HFFc6 (cell line): ENCODE measurements around the gene CARD10. TPM values are rescaled to one million over a fixed set of nuclear protein-coding genes. Genes with fewer than 3 reads are reported as not detected.

Experiments
- DNase-seq: peaks from one replicate; pipeline ENCODE4 v3.0.0-alpha.2; 2018
- H3K27ac Mint-ChIP-seq: 2 replicates; pipeline ENCODE4 v1.8.0; 2020; ENCODE audit warnings: mild to moderate bottlenecking, mixed read lengths
- H3K27me3 Mint-ChIP-seq: 2 replicates; pipeline ENCODE4 v1.8.0; 2021; ENCODE audit warnings: mild to moderate bottlenecking, moderate library complexity, mixed read lengths; ENCODE audit not compliant: insufficient read depth
- H3K36me3 Mint-ChIP-seq: 2 replicates; pipeline ENCODE4 v1.8.0; 2021; ENCODE audit warnings: low read depth, mixed read lengths
- H3K4me1 Mint-ChIP-seq: 2 replicates; pipeline ENCODE4 v1.8.0; 2020; ENCODE audit warnings: low read depth, mixed read lengths
- H3K4me3 Mint-ChIP-seq: 2 replicates; pipeline ENCODE4 v1.8.0; 2020; ENCODE audit warnings: mild to moderate bottlenecking, moderate library complexity, mixed read lengths
- H3K9me3 Mint-ChIP-seq: 2 replicates; pipeline ENCODE4 v1.8.0; 2020; ENCODE audit warnings: mild to moderate bottlenecking, mixed read lengths
- total RNA-seq, 6 experiments: library from RNA; stranded (reverse); fragmentation: NEBNext Ultra II Directional; extraction: Animal tissue kit (Norgen Biotek cat#: 25700); gene quantifications; 2 replicates in 1 of 6; 3 replicates in 5 of 6; pipeline ENCODE4 v1.2.3, GENCODE V29; 2021
- TF ChIP-seq, protein P1 (sequence below): fragments of 200-600 bp; sonication (generic); IDR thresholded peaks from 2 replicates; pipeline ENCODE4 v1.5.0; 2021; ENCODE audit warnings: antibody characterized with exemption, mild to moderate bottlenecking

Gene CARD10
- total RNA-seq, 6 experiments from 2014 or later = 4.4 to 5.6 (median 4.8) TPM

DNA sequence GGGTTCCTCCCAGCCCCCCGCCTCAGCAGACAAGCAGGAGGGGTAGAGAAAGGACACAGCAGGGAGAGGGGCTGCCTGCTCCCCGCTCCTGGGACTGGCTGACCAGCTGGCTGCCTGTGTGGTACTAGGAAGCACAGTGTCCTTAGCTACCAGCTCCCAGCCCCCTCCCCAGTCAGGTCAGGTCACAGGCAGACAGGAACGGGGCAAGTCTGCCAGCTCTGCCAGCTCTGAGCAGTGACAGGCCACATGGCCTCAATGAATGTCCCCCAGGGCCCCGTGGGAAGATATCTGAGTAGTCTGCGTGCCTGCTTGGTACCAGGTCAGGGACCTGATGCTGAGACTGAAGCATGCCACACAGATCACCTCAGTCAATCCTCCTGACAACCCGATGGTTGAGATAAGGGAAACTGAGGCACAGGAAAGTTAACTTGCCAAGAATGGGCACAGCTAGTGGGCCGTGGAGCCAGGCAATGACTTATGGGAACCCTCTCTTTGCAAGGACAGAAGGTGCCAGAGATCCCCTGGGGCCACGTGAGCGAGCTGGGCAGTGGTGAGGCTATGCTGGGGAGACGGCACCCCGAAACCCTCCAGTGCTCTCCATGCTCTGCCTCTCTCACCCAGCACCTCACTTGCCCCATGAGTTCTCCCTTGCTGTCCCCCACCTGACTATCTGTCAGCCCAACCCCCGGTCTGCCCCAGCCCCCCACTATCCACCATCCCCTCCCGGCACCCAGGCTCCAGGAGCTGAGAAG lies 19.2 kb downstream of the CARD10 start:
- DNase-seq = no peak
- Mint-ChIP-seq H3K27ac (no peak overlapping the region), H3K36me3 (peaks cover 4% of the 10 kb centered on the region; the same call in 1 of the 2 replicates), H3K4me3 (no peak overlapping the region), H3K4me1 (peaks cover 35% of the 10 kb centered on the region), H3K9me3 (no peaks in the 10 kb centered on the region), H3K27me3 (no peaks in the 10 kb centered on the region; the same call in 1 of the 2 replicates)
- TF ChIP-seq, protein P1, sequence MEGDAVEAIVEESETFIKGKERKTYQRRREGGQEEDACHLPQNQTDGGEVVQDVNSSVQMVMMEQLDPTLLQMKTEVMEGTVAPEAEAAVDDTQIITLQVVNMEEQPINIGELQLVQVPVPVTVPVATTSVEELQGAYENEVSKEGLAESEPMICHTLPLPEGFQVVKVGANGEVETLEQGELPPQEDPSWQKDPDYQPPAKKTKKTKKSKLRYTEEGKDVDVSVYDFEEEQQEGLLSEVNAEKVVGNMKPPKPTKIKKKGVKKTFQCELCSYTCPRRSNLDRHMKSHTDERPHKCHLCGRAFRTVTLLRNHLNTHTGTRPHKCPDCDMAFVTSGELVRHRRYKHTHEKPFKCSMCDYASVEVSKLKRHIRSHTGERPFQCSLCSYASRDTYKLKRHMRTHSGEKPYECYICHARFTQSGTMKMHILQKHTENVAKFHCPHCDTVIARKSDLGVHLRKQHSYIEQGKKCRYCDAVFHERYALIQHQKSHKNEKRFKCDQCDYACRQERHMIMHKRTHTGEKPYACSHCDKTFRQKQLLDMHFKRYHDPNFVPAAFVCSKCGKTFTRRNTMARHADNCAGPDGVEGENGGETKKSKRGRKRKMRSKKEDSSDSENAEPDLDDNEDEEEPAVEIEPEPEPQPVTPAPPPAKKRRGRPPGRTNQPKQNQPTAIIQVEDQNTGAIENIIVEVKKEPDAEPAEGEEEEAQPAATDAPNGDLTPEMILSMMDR = no peak

DNA sequence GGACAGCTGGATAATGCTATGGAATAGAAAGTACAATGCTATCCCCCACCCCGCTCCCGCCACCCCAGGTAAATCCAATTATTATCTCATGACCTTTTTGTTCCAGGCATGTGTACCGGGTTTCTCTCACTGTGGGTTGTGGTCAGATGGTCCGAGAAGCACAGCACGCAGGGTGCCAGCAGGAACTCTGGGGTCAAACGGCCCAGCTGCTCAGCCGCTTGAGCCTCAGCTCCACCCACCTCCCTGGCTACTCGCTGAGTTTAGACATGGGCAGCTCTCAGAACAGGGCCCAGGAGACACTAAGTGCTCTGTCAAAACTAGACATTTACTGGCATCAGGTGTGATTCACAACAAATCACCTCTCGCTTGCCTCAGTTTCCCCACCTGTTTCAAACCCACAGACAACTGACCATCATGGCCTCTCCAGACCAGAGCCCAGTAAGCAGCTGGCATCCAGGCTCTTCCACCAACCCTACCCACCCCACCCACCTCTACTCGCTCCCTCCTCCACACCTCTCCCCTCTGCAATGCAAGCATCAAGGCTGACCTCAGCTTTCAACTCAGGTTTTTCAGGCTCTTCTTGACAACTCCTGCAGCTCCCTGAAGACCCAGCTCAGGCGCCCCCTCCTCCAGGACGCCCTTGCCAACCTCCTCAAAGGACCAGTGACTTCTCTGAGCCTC lies 20.0 kb downstream of the CARD10 start:
- no peak for DNase-seq
- no peaks in the 10 kb centered on the region for H3K9me3 Mint-ChIP-seq
- no peak overlapping the region for H3K27ac Mint-ChIP-seq
- H3K36me3 Mint-ChIP-seq = no peaks in the 10 kb centered on the region
- no peak overlapping the region for H3K4me3 Mint-ChIP-seq
- TF ChIP-seq, protein P1 = no peak
- H3K4me1 Mint-ChIP-seq = peaks cover 35% of the 10 kb centered on the region
- H3K27me3 Mint-ChIP-seq = no peaks in the 10 kb centered on the region; the same call in 1 of the 2 replicates

DNA sequence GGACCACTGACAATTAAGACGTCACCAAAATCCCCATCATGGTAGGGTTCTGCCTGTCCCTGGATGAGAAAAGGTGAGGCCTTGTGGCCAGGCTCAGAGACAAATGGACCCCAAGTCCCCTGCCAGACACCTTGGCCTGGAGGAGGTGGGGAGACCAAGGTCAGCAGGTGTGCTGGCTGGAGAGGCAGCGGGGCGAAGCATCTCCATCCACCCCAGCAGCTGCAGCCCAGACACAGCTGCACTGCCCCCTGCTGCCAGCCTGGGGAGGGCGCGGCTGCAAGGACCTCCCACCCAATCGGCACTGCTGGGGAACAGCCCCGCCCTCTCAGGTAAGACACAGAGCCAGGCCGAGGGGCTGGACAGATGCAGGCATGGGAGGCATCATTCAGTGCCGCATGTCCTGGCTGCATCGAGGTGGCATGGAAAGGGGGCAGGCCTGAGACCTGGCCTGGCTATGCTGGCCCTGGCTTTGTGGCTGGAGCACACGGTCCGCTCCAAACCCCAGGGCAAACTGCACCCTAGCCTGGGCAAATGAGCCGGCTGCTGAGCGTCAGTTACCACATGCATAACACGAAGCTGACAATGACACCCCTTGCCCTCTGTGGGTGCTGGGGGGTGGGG lies 20.8 kb downstream of the CARD10 start:
- Mint-ChIP-seq H3K4me3 (no peak overlapping the region), H3K27me3 (no peaks in the 10 kb centered on the region; the same call in 1 of the 2 replicates), H3K27ac (no peak overlapping the region), H3K9me3 (no peaks in the 10 kb centered on the region), H3K36me3 (no peaks in the 10 kb centered on the region), H3K4me1 (peaks cover 40% of the 10 kb centered on the region)
- no peak for DNase-seq
- TF ChIP-seq, protein P1 = peak; percentile 69

DNA sequence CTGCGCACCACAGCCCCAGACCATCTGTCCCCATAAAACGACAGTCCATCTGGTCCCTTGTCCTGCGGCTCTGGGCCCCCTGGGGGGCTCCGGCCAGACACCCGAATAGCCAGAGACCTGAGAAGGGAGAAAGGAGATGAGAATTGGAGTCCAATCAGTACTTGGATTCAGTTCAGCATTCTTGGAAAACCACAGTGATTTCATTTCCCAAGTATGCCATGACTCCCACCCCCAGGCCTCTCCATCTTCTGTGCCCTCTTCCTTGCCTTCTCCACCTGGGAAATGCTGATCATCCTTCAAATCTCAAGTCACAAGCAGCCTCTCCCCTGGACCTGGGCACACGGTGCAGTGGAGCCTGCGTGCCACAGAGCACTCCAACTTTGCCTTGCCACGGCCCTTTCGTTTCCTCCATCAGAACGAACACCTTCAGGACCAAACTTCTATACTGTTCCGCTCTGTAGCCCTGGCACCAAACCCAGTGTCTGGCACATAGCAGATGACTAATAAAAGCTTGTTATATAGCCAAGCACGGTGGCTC lies 22.1 kb downstream of the CARD10 start:
- Mint-ChIP-seq H3K27me3 (no peaks in the 10 kb centered on the region; the same call in 1 of the 2 replicates), H3K9me3 (no peaks in the 10 kb centered on the region), H3K36me3 (no peaks in the 10 kb centered on the region), H3K4me1 (peaks cover 46% of the 10 kb centered on the region), H3K4me3 (peak overlapping the region; percentile 44), H3K27ac (peak overlapping the region; percentile 92)
- DNase-seq = peak; percentile 93
- TF ChIP-seq, protein P1 = no peak

DNA sequence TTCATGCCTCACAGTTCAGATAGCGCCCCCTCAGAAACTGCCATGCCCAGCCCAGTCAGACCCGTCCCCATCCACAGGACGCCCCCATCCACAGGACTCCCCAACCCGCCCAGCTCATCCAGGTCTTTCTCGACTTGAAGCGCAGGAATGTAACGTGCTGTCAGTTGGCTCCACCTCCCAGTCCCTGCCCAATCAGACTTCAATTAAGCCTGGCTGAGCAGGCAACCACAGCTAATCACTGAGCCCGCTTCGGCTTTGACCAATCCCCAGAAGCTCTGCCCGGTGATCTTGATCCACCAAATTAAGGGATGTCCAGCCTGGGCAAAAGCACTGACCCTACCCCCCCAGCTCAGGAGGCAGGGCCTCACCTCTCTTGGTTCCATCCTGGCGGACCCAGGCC lies 22.6 kb downstream of the CARD10 start:
- no peaks in the 10 kb centered on the region for H3K36me3 Mint-ChIP-seq
- DNase-seq = peak; percentile 89
- TF ChIP-seq, protein P1 = no peak
- H3K27me3 Mint-ChIP-seq = no peaks in the 10 kb centered on the region; the same call in 1 of the 2 replicates
- H3K4me3 Mint-ChIP-seq = peak overlapping the region; percentile 44
- no peaks in the 10 kb centered on the region for H3K9me3 Mint-ChIP-seq
- H3K4me1 Mint-ChIP-seq = peaks cover 41% of the 10 kb centered on the region
- H3K27ac Mint-ChIP-seq = peak overlapping the region; percentile 92
